HTR-8/SVneo (cell line): ENCODE data around the gene ECE2.
A peak's percentile ranks its signal among the peaks of the same experiment; 100 is the strongest.

Experiments used
- DNase-seq: peaks from one replicate; pipeline ENCODE4 v3.0.0; 2011; ENCODE audit warnings: low spot score, mixed read lengths; ENCODE audit not compliant: insufficient read length
- FAIRE-seq: peaks from 2 replicates; lab custom pipeline; 2011; peaks lifted over from hg19 to GRCh38; lab: Jason Lieb, UNC

The ECE2 gene

GRCh38 chr3:184275961-184276910 is at the start of gene ECE2:
TSS of gene ECE2 (plus strand) at chr3:184276022. CDS start at chr3:184276154, 132 bp downstream.
- DNase-seq (no peak), FAIRE-seq (no peak)

- FAIRE-seq (peak; percentile 16), DNase-seq (peak; percentile 67)
Measured at GRCh38 chr3:184227481-184227935, 48.3 kb upstream of the ECE2 start.

GRCh38 chr3:184228376-184229137 is 47.3 kb upstream of the ECE2 start:
- no peak for DNase-seq
- no peak for FAIRE-seq

GRCh38 chr3:184229394-184230080 is 46.3 kb upstream of the ECE2 start, which contains the start of gene VWA5B2:
TSS of gene VWA5B2 (plus strand) at chr3:184229585. CDS start at chr3:184230529, 944 bp downstream.
- FAIRE-seq (peak; percentile 79), DNase-seq (peak; percentile 80)

- DNase-seq (no peak), FAIRE-seq (no peak)
Measured at GRCh38 chr3:184230081-184230602, 45.7 kb upstream of the ECE2 start.

GRCh38 chr3:184230603-184231528 is 45.0 kb upstream of the ECE2 start:
- DNase-seq: no peak
- no peak for FAIRE-seq

GRCh38 chr3:184231671-184232070 is 44.2 kb upstream of the ECE2 start:
- no peak for DNase-seq
- no peak for FAIRE-seq

- FAIRE-seq (no peak), DNase-seq (no peak)
Measured at GRCh38 chr3:184233127-184233843, 42.5 kb upstream of the ECE2 start.

- DNase-seq (peak; percentile 89), FAIRE-seq (peak; percentile 33)
Measured at GRCh38 chr3:184234224-184234623, 41.6 kb upstream of the ECE2 start.

GRCh38 chr3:184234671-184235380 is 41.0 kb upstream of the ECE2 start:
- DNase-seq (no peak), FAIRE-seq (no peak)

- DNase-seq (no peak), FAIRE-seq (no peak)
Measured at GRCh38 chr3:184235381-184236032, 40.3 kb upstream of the ECE2 start.

GRCh38 chr3:184236033-184236410 is 39.8 kb upstream of the ECE2 start:
- no peak for FAIRE-seq

GRCh38 chr3:184236636-184237035 is 39.2 kb upstream of the ECE2 start:
- DNase-seq (no peak), FAIRE-seq (no peak)

More at GRCh38 chr3:184236033-184236410, 39.8 kb upstream of the ECE2 start:
- no peak for DNase-seq

GRCh38 chr3:184237211-184237610 is 38.6 kb upstream of the ECE2 start:
- FAIRE-seq (no peak), DNase-seq (no peak)

GRCh38 chr3:184237807-184238206 is 38.0 kb upstream of the ECE2 start:
- DNase-seq (no peak), FAIRE-seq (no peak)

GRCh38 chr3:184238246-184238818 is 37.5 kb upstream of the ECE2 start:
- DNase-seq (no peak), FAIRE-seq (no peak)

GRCh38 chr3:184239221-184239620 is 36.6 kb upstream of the ECE2 start:
- DNase-seq: no peak
- FAIRE-seq: no peak
